ENCODE measurements around the gene C1orf35.
"Not testable (repeated sequence)": the region's sequence is repeated elsewhere in the genome, so short reads cannot be mapped to it uniquely, and the experiment has no call there.

The C1orf35 gene

DNA sequence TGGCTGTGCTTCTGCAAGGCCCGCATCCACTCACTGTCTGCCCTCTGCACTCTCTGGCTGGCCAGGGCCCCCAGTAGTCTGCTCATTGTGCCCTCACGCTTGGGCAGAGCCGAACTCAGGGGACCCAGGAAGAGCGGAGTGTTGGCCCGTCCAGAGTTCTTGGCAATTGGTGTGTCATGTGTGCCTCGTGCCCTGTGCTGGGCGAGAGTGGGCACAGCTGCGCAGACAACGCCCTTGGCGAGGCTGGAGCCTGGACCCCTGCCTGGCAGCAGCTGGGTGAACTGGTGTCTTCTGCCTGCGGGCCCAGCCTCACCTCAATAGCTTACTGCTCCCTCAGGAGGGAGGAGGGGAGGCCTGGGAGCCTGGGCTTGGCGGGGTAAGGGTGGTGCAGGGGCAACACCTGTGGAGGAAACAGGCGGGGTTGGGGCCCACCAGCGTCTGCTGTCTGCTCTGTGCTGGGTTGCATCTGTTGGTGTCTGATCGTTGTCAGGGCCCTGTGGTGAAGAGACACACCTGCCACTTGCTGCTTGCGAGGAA is 39.1 kb upstream of the C1orf35 start:
- no peak for DNase-seq (ENCODE audit: low read depth)

DNA sequence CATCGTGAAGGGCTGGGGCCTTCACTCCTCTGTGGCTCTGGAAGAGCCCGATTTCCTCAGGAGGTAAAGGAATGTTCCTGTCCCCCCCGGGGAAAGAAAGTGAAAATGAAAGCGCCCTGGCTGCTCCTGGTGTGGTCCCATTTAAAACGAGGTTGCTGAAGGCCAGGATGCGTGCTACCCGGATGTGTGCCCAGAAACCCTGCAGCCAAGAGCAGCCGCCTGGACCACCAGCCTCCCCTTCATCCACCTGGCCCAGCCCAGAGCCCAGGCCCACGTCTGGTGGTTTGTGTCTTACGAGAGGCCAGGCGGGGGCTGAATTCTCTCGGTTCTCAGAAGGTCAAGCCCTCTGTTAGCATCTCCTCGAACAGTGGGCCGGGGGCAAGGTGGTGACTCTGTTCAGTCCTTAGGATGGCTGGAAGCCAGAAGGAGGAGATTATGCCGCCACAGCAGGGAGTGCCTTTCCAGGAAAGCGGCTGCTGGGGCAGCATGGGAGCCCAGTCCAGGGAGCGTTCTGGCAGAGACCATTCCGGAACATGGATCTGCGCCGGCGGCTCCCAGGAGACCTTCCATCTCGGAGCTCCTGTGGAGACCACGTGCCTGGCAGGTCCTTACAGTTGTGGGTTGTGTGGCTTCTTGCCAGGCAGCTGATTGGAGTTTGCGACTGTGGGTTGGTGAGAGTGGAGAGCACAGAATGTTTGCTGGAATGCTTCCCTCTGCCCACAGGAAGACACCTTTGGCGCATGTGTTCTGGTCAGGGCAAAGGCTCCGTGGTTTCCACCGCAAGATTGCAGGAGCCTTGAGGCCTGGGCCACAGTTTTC is 38.3 kb upstream of the C1orf35 start:
- DNase-seq (ENCODE audit: low read depth) = no peak

DNA sequence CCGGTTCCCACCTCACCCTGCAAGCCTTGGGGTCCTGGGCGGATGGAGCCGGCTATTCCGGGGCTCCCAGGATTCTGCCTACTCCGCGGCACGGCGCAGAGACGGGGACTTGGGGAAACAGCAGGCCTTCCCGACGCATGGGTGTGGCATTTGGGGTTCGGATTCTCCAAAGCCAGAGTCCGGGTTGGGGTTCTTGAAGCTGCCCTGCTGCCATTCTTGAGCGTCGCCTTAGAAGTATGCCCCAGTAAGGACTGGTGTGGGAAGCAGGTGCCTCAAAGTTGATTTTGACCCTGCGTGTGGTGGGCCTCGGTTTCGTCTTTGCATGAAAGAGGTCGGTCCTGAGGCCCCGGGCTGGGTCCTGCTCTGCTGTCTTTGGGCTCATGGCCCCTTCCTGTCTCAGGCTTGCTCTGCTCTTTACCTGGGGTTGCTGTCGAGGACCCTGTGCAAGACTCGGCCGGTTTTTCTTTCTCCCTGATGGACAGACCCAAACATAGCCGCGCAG is 37.6 kb upstream of the C1orf35 start:
- no peak for DNase-seq (ENCODE audit: low read depth)

DNA sequence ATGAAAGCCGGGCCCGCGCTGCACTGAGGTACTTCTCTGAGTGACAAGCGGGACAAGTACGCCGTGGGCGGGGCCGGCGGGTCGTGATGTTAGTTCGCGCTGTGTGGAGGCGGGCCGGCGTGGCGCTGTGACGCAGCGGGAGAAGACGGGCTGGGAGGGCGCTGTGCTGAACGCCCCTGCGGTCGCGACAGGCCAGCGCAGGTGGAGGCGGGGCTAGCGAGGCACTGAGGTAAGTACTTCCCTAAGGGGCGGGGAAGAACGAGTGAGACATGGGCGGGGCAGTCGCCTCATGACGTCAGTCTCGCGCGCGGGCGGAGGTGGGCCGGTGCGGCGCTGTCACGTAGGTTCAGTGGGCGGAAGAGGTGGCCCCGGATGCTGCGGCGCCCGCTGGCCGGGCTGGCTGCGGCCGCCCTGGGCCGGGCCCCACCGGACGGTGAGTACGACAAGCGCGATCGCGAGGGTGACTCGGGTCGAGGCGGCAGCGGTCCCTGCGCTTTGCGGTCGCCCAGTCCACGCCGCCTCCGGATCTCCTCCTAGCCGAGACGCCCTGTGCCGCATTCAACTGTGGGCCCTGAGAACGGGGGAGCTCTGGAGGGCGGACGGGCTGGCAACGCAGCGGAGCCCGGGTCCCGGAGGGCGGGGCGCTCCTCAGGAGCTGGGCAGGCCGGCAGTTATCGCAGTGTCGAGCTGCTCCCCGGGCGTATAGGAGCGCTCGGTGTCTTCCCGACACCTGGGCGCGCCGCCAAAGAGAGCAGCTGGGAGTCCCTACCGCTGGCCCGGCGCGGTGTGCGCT is 37.0 kb upstream of the C1orf35 start, which contains the start of gene GUK1:
Gene GUK1 (plus strand): TSS at position 349 of the 793 bp plus-strand sequence. CDS start 24 bp downstream, at position 373.
- peak; percentile 100 for DNase-seq (ENCODE audit: low read depth)

DNA sequence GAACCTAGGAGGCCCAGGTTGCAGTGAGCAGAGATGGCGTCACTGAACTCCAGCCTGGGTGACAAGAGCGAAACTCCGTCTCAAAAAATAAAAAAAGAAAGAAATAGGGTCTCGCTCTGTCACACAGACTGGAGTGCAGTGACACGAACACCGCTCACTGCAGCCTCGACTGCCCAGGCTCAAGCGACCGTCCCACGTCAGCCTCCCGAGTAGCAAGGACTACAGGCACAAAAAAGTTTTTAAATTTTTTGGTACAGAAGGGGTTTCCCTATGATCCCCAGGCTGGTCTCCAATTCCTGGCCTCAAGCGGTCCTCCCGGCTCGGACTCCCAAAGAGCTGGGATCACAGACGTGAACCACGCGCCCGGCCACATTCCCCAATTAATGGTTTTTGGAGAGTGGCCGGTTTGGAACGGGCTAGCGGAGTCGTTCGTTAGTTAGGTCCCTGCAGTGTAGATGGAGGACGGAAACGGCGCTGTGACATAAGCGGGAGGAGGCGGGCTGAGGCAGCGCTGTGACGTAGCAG is 36.3 kb upstream of the C1orf35 start:
- no peak for DNase-seq (ENCODE audit: low read depth)

DNA sequence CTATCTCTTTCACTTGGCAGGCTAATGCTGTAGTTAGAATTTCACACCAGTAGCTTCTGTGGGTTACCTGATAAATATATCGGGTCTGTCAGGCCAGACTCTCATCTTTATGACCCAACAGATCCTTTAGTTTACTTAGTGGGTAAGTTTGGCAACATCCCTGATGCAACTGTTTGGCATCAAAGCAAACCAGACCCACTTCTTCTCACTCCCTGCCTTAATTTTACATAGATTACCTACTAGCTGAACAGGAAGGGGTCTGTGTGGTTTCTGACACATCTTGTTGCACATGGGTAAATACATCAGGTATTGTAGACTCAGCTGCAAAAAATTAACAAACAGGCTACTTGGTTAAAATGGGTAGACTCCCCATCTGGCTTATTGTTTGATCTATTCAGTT is 33.8 kb upstream of the C1orf35 start:
- no peak for DNase-seq (ENCODE audit: low read depth)

DNA sequence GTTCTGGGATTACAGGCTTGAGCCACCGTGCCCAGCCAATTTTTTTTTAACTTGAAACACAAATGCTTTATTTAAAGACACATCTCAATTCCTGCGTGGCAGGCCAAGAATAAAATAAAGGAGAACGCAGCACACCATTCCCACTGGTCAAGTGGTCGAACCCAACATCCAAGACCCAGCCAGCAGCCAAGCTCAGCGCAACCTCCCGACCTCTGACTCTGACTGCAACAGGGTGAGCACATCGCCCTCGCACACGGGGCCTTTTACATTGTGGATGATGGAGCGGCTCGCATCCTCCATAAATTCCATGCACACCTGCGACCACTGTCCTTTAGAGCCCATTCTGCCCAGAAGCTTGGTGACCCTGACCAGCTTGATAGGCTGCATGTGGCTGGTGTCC is 31.5 kb upstream of the C1orf35 start:
- no peak for DNase-seq (ENCODE audit: low read depth)

DNA sequence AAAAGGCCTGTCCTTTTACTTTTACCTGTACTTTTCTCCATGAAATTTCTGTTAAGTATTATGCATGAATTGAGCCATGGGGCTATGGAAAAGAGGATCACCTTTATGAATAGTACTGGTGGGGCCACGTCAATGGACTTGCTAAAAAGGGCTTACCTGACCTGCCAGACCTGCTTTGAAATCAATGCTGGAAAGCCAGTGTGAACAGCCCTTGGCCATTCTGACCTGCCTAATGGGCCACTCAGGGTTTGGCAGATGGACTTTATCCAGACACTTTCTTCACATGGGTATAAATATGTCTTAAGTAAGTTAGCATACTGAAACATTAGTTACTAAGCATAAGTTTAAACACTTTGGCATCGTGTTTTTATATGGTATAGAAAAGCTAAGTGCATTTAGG is 28.6 kb upstream of the C1orf35 start:
- DNase-seq (ENCODE audit: low read depth) = no peak

DNA sequence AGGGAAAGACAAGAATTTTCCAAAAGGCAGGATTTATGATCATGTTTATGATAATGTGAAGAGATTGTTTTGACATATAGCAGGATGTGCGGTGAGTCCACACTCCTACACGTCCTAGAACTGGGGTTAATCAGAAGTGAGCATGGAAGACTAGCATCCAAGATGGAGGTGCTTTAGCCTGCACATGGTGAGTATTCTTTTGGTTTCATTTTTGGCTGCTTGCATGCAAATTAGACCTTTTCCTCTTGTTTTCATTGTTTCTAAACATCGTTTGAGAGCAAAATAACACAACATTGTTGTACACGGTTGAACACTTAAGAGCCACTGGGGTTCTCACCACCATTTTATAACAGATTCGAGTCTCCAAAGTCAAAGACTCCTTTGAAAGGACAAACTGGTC is 22.1 kb upstream of the C1orf35 start:
- DNase-seq (ENCODE audit: low read depth) = no peak

DNA sequence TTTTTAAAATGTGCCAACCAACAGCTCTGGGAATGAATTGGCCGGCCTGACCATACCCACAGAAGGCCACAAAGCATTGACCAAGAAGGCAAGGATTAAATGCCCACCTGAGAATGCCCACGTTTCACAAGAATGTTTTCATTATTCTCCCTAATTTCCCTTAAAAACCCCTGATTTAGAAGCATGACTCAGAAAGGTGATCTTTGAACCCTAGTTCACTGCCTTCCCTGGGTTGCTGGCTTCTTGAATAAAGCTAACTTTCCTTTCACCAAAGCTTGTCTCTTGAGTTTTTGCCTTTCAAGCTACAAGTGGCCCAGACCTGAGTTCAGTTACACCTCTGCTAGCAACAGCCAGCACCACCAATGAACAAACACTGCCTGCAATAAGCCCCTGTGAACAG is 20.4 kb upstream of the C1orf35 start:
- DNase-seq (ENCODE audit: low read depth) = no peak

DNA sequence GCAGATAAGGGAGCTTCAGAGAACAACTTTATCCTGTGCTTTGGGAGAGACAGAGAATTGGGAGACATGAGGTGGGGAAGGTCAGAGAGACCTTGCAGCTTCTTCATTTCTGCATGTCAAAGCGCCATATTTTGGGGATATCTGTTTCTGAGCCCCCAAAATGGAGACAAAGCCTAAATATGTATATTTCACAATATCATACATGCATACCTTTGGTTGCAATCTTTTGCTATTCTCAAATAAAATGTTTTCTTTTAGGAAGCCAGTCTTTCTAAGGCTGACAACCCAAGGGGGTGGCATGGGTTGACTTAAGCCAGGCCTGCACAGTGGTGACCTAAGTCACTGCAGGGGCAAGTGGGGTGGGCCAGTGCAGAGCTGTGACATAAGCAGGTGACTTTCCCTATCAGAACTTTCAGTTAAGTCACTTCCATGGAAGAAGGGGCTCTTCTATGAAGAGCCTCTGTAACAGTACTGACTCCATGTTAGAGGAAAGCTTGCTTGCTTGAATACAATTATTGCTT is 19.9 kb upstream of the C1orf35 start:
- no peak for DNase-seq (ENCODE audit: low read depth)

DNA sequence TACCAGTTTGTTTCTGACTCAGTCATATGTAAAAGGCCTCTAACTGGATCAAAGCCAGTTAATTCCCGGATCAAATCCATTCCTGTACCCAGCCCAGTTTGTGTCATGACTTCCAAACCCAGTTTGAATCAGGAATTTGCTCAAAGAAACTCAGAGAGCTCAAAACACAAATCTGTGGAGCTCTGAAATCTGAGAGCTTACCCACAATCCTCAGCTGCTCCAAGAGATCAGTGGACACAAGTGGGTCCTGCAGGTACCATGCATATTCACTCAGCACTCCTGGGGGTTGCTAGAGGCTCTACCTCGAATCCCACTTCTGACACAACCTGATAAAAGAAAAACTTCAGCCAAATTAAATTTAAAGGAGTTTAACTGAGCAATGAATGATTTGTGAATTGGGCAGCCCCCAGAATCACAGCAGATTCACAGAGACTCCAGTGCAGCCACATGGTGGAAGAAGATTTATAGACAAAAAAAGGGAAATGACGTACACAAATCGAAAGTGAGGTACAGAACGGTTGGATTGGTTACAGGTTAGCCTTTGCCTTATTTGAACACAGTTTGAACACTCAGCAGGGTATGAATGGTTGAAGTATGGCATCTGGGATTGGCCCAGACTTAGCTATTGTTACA is 17.8 kb upstream of the C1orf35 start:
- no peak for DNase-seq (ENCODE audit: low read depth)

DNA sequence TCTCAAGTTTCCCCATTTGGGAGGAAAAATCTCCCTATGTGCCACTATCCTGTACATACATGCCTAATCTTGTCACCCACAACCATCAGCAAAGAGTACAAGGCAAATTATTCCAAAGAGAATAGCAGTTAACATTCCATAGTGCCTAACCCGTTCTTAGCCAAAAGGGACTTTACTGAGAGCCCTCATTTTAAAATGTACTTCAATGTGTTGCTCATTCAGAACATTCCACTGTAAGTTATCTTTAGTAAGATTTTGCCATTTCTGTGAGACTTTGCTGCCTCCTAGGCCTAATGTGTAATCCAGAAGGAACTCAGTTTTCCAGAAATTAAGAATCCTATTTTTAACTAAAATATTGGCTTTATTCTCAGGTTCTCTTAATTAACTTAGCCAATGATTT is 17.2 kb upstream of the C1orf35 start:
- no peak for DNase-seq (ENCODE audit: low read depth)

DNA sequence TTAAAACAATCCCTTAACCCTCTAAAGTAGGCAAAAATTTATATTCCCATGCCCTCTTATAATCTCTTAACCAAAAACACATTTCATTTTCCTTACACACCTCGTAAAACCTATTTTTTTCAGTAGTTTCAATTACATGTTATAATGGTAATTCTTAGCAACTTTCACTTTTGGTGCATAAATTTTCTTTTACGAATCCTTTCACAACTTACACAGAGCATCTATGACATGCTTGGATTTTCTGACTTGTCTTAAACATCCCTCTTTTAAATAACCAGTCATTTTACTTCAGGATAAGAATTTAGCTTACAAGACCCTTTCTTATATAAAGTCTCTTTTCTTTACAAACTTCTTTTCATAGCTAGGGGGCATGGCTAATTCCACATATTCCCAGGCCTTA is 14.9 kb upstream of the C1orf35 start:
- no peak for DNase-seq (ENCODE audit: low read depth)

DNA sequence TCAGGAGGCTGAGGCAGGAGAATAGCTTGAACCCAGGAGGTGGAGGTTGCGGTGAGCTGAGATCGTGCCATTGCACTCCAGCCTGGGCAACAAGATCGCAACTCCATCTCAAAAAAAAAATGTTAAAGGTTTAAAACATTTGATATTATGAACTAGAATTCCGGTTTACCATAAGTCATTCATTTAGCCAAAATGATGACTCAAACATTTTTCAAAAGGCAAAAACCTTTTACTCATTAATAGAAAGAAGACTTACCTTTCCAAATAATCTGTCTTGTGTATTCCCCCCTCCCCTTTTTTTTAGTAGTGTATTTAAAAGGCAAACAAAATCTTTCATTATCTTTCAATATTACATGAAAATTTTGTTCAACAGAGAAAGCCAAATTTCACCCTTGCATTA is 14.2 kb upstream of the C1orf35 start:
- DNase-seq (ENCODE audit: low read depth) = no peak

DNA sequence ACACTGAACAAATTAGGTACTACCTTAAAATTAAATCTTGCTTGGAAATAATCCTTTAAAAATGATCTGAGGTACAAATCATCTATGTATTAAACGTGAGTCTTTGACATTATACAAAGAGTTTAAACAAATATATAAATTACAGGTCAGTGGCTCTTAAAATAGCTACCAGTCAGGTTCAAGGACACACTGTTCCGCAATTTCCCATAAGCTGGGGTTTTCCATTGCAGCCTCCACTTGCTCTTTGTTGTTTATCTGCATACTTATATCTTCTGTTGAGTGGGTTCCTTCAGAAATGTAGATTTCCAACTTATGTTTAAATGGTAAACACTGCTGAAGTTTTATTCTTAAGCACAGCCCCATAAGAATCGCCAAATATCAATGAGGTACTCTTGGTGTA is 11.7 kb upstream of the C1orf35 start:
- no peak for DNase-seq (ENCODE audit: low read depth)

DNA sequence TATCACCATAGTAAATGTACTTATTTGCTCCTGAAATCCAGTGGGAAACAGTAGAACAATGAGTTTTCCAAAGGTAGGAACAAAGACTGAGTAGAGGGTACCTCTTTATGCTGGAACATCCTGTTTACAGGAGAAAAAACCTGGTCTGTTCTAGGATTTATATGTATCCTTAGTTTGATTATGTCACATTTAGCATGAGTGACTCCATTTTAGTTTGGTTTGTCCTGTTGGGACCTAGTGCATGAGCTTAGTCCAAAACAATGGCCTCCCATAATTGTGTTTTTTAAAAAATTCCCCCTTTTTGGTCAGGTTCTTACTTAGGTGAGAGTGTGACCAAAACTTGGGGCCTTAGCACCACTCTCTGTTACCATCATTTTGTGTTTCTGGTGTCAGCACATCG is 9.5 kb upstream of the C1orf35 start:
- DNase-seq (ENCODE audit: low read depth) = no peak

DNA sequence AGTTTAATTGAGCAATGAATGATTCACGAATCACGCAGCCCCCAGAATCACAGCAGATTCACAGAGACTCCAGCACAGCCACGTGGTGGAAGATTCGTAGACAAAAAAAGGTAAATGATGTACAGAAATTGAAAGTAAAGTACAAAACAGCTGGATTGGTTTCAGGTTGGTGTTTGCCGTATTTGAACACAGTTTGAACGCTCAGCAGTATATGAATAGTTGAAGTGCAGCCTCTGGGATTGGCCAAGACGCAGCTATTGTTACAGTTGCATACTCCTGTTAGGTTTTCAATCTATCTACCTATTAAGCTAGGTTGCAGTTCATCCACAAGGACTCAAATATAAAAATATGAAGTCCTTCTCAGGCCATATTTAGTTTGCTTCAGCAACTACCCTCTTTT is 9.0 kb upstream of the C1orf35 start:
- no peak for DNase-seq (ENCODE audit: low read depth)

DNA sequence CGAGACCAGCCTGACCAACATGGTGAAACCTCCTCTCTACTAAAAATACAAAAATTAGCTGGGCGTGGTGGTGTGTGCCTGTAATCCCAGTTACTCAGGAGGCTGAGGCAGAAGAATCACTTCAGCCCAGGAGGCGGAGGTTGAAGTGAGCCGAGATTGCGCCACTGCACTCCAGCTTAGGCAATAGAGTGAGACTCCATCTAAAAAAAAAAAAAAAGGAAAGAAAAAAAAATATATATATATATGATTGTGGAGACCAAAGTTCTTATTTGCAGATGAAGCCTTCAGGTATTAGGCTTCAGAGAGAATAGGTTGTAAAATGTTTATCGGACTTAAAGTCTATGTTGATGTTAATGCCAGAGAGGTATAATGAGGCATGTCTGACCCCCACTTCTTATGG is 8.2 kb upstream of the C1orf35 start:
- DNase-seq (ENCODE audit: low read depth) = not testable (repeated sequence)

DNA sequence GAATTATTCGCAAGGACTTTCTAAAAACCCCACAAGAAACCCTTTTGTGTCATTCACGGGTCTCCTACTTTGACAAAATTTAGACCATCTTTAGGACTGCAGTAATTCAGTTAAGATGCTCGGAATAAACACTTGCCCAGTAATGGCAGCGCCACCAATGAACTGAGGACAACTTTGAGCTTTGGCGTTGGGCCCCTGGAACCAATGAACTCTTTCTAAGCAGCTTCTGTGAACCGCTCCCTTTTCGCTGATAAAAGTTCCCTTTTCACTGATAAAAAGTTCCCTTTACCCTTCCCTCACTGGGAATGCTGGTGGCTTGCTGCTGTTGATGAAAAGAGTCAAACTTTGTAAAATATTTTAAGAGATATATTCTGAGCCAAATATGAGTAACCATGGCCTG is 7.4 kb upstream of the C1orf35 start:
- DNase-seq (ENCODE audit: low read depth) = no peak

DNA sequence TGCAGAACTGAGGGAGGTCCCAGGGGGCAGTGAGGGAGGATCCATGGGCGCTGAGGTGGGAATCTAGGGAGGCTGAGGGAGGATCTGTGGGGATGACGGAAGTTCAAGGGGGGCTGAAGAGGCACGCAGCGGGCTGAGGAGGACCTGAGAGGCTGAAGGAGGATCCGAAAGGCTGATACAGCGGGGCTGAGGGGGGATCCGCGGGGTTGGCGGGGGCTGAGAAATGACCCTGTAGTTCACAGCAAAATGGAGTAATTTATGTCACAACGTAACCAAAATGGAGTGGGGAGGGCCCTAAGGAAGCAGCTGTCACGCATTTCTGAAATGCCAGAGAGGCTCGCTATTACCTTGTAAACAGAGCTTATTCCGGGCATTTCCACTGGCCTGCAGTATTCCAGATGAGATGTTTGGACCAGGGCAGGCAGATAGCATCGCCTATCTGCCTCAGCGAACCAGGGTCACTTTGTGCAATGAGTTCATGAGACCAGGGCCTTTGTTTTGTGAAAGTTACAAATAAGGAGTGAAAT is 6.9 kb upstream of the C1orf35 start:
- DNase-seq (ENCODE audit: low read depth) = no peak
